H1 (cell line): ENCODE data around the gene ZNF488. TPM values are rescaled to one million over a fixed set of nuclear protein-coding genes. Genes with fewer than 3 reads are reported as not detected.

Experiments used
- CTCF ChIA-PET: fragments of 300-600 bp; sonication (Branson Sonifier 250); formaldehyde crosslinking; loops from one replicate; lab custom pipeline; 2021; ENCODE audit not compliant: partially characterized antibody; lab: Charles Lee
- POLR2A ChIA-PET: fragments of 300-600 bp; sonication (Branson Sonifier 250); formaldehyde crosslinking; loops from one replicate; lab custom pipeline; 2021; ENCODE audit warnings: inconsistent platforms; ENCODE audit not compliant: partially characterized antibody; lab: Charles Lee
- DNase-seq, 2 experiments: peaks; one replicate each; pipeline versions ENCODE4 v3.0.0 to v3.0.0-alpha.2; 2010 to 2022; ENCODE audit warnings: low spot score in 2 of 2, low read depth in 1 of 2, mixed read lengths in 1 of 2
- FAIRE-seq: peaks from 2 replicates; lab custom pipeline; 2011; peaks lifted over from hg19 to GRCh38; lab: Jason Lieb, UNC
- H2AFZ ChIP-seq: 2 replicates; pipeline ENCODE4 v1.8.1; 2012; ENCODE audit warnings: low read length, inconsistent platforms
- H2AK5ac ChIP-seq: 2 replicates; pipeline ENCODE4 v1.6.1; 2013; ENCODE audit warnings: low read depth, low read length
- H2BK120ac ChIP-seq: replicated peaks from 2 replicates; pipeline ENCODE3; 2013; ENCODE audit warnings: low read depth, low read length, inconsistent platforms
- H2BK12ac ChIP-seq: 2 replicates; pipeline ENCODE4 v1.6.1; 2013; ENCODE audit warnings: low read depth, low read length
- H2BK15ac ChIP-seq: 2 replicates; pipeline ENCODE4 v1.6.1; 2013; ENCODE audit warnings: low read length
- H2BK20ac ChIP-seq: 2 replicates; pipeline ENCODE4 v1.6.1; 2013; ENCODE audit warnings: low read length
- H2BK5ac ChIP-seq: 2 replicates; pipeline ENCODE4 v1.6.1; 2013; ENCODE audit warnings: low read depth, low read length
- H3K14ac ChIP-seq: 2 replicates; pipeline ENCODE4 v1.6.1; 2013; ENCODE audit warnings: inconsistent platforms; ENCODE audit not compliant: insufficient read length
- H3K18ac ChIP-seq: 2 replicates; pipeline ENCODE4 v1.6.1; 2013; ENCODE audit warnings: low read length; ENCODE audit errors: extremely low read depth
- H3K23ac ChIP-seq: 2 replicates; pipeline ENCODE4 v1.6.1; 2013; ENCODE audit warnings: inconsistent platforms; ENCODE audit not compliant: insufficient read length
- H3K23me2 ChIP-seq: 2 replicates; pipeline ENCODE4 v1.6.1; 2013; ENCODE audit warnings: low read depth, low read length
- H3K27ac ChIP-seq: 2 replicates; pipeline ENCODE4 v1.6.1; 2011; ENCODE audit warnings: low read depth, low read length, inconsistent platforms
- H3K27me3 ChIP-seq, 4 experiments: replicated peaks in 1 of 4; 1 replicate in 1 of 4; 2 replicates in 3 of 4; pipeline versions ENCODE4 v1.6.1 to v1.8.1; 2011 to 2013; ENCODE audit warnings: low read length in 3 of 4, mild to moderate bottlenecking in 3 of 4, inconsistent platforms in 2 of 4, mixed read lengths in 2 of 4, moderate library complexity in 1 of 4; ENCODE audit not compliant: control insufficient read depth in 3 of 4, insufficient read depth in 3 of 4; ENCODE audit errors: extremely low read depth in 1 of 4
- H3K36me3 ChIP-seq, 4 experiments: 2 replicates each; pipeline versions ENCODE4 v1.6.1 to v1.8.1; 2011 to 2013; ENCODE audit warnings: mild to moderate bottlenecking in 4 of 4, low read length in 3 of 4, moderate library complexity in 2 of 4, control low read depth in 1 of 4, inconsistent platforms in 1 of 4; ENCODE audit not compliant: insufficient read depth in 4 of 4, control insufficient read depth in 2 of 4
- H3K4ac ChIP-seq: replicated peaks from 2 replicates; pipeline ENCODE3; 2013; ENCODE audit warnings: low read length, low read depth, mixed read lengths, inconsistent platforms; ENCODE audit not compliant: insufficient read length
- H3K4me1 ChIP-seq, 4 experiments: replicated peaks in 1 of 4; 1 replicate in 1 of 4; 2 replicates in 3 of 4; pipeline versions ENCODE4 v1.6.1 to v1.8.1; 2011 to 2013; ENCODE audit warnings: low read length in 3 of 4, inconsistent platforms in 2 of 4, mixed read lengths in 1 of 4; ENCODE audit not compliant: insufficient read depth in 4 of 4, control insufficient read depth in 3 of 4
- H3K4me2 ChIP-seq, 2 experiments: 2 replicates each; pipeline versions ENCODE4 v1.6.1 to v1.8.1; 2011 to 2013; ENCODE audit warnings: low read depth in 2 of 2, low read length in 2 of 2, control low read depth in 1 of 2, inconsistent platforms in 1 of 2, mild to moderate bottlenecking in 1 of 2; ENCODE audit not compliant: insufficient read depth in 1 of 2
- H3K4me3 ChIP-seq, 4 experiments: fragments of 200-600, 300-600 bp in 1 of 4; sonication (generic), shearing (Covaris generic), sonication (Bioruptor Twin) in 1 of 4; 2 replicates each; pipeline versions ENCODE4 v1.5.1 to v1.8.1; 2011 to 2016; ENCODE audit warnings: low read length in 4 of 4, low read depth in 3 of 4, control low read depth in 2 of 4, inconsistent platforms in 2 of 4, mild to moderate bottlenecking in 2 of 4, mixed read lengths in 1 of 4, moderate library complexity in 1 of 4; ENCODE audit not compliant: insufficient read depth in 2 of 4; ENCODE audit errors: extremely low read depth in 1 of 4
- H3K56ac ChIP-seq: replicated peaks from 2 replicates; pipeline ENCODE3; 2013; ENCODE audit warnings: low read depth, mild to moderate bottlenecking, mixed read lengths, low read length, inconsistent platforms; ENCODE audit not compliant: insufficient read length
- H3K79me1 ChIP-seq: 2 replicates; pipeline ENCODE4 v1.6.1; 2013; ENCODE audit warnings: low read depth, low read length, control low read depth
- H3K79me2 ChIP-seq, 2 experiments: 2 replicates each; pipeline versions ENCODE4 v1.6.1 to v1.8.1; 2012 to 2013; ENCODE audit warnings: low read length in 2 of 2, mild to moderate bottlenecking in 2 of 2, inconsistent platforms in 1 of 2; ENCODE audit not compliant: insufficient read depth in 2 of 2, control insufficient read depth in 1 of 2
- H3K9ac ChIP-seq, 4 experiments: replicated peaks in 1 of 4; 1 replicate in 1 of 4; 2 replicates in 3 of 4; pipeline versions ENCODE4 v1.6.1 to v1.8.1; 2011 to 2013; ENCODE audit warnings: low read depth in 3 of 4, low read length in 3 of 4, control low read depth in 2 of 4, mild to moderate bottlenecking in 2 of 4, moderate library complexity in 2 of 4, inconsistent platforms in 1 of 4; ENCODE audit errors: extremely low read depth in 1 of 4
- H3K9me3 ChIP-seq, 2 experiments: 2 replicates each; pipeline versions ENCODE4 v1.6.1 to v1.8.1; 2012 to 2013; ENCODE audit warnings: mild to moderate bottlenecking in 2 of 2, moderate library complexity in 2 of 2, control low read depth in 1 of 2, inconsistent platforms in 1 of 2, low read depth in 1 of 2, low read length in 1 of 2, mixed read lengths in 1 of 2; ENCODE audit not compliant: insufficient read depth in 2 of 2
- H4K20me1 ChIP-seq, 2 experiments: replicated peaks in 1 of 2; 2 replicates each; pipeline versions ENCODE3 to v1.8.1; 2011 to 2013; ENCODE audit warnings: inconsistent platforms in 2 of 2, low read length in 2 of 2, mild to moderate bottlenecking in 1 of 2; ENCODE audit not compliant: insufficient read depth in 2 of 2, control insufficient read depth in 1 of 2
- H4K5ac ChIP-seq: 2 replicates; pipeline ENCODE4 v1.6.1; 2013; ENCODE audit warnings: low read length, low read depth, mixed read lengths, inconsistent platforms; ENCODE audit not compliant: insufficient read length
- H4K8ac ChIP-seq: 2 replicates; pipeline ENCODE4 v1.8.0; 2013; ENCODE audit warnings: mild to moderate bottlenecking, moderate library complexity, low read length, inconsistent platforms; ENCODE audit not compliant: insufficient read depth; ENCODE audit errors: extremely low read depth
- H4K91ac ChIP-seq: replicated peaks from 2 replicates; pipeline ENCODE3; 2013; ENCODE audit warnings: low read length, mixed read lengths, inconsistent platforms; ENCODE audit not compliant: insufficient read length
- ASH2L ChIP-seq: fragments of 200-600, 300-600 bp; sonication (generic); IDR thresholded peaks from one replicate; pipeline ENCODE4 v1.7.1; 2017; ENCODE audit warnings: low read length
- CHD2 ChIP-seq: IDR thresholded peaks from 2 replicates; pipeline ENCODE4 v1.6.1; 2012; ENCODE audit warnings: low read length, improper control_type of control experiment
- CREB1 ChIP-seq: IDR thresholded peaks from 2 replicates; pipeline ENCODE4 v1.6.1; 2012; ENCODE audit warnings: inconsistent platforms
- JUND ChIP-seq: IDR thresholded peaks from 2 replicates; pipeline ENCODE4 v1.6.1; 2011; ENCODE audit warnings: mild to moderate bottlenecking, improper control_type of control experiment, low read length
- POU5F1 ChIP-seq: IDR thresholded peaks from 2 replicates; pipeline ENCODE4 v1.6.1; 2011; ENCODE audit warnings: low read depth, mild to moderate bottlenecking, low read length, moderate library complexity
- SIX5 ChIP-seq: IDR thresholded peaks from 2 replicates; pipeline ENCODE4 v1.6.1; 2011; ENCODE audit warnings: mild to moderate bottlenecking, low read depth, low read length
- TBP ChIP-seq: IDR thresholded peaks from 2 replicates; pipeline ENCODE4 v1.6.1; 2011; ENCODE audit warnings: low read depth, low read length, improper control_type of control experiment
- USF2 ChIP-seq: IDR thresholded peaks from 2 replicates; pipeline ENCODE4 v1.6.1; 2011; ENCODE audit warnings: low read length, improper control_type of control experiment
- YY1 ChIP-seq: IDR thresholded peaks from 2 replicates; pipeline ENCODE4 v1.6.1; 2011; ENCODE audit warnings: low read depth, mild to moderate bottlenecking, low read length
- WGBS, 2 experiments: shearing (Covaris generic) in 1 of 2; methylation state at CpG; one replicate each; pipeline versions ENCODE4 v1.1.6 to v1.1.7; 2013 to 2015; ENCODE audit warnings: low lambda C conversion rate in 2 of 2, mixed read lengths in 2 of 2, inconsistent platforms in 1 of 2, low coverage in 1 of 2, missing lambda C conversion rate in 1 of 2; ENCODE audit not compliant: insufficient replicate concordance in 2 of 2, insufficient coverage in 1 of 2, insufficient read length in 1 of 2; ENCODE audit errors: extremely low coverage in 1 of 2, missing lambda C conversion rate in 1 of 2; 5-methylcytosine and 5-hydroxymethylcytosine counted together
- polyA plus RNA-seq, 7 experiments: library from polyadenylated mRNA; depleted of rRNA in 3 of 7; stranded (reverse) in 5 of 7; unstranded in 2 of 7; fragments of >200 nt in 5 of 7; fragments of 200-250 nt in 2 of 7; gene quantifications; 1 replicate in 5 of 7; 2 replicates in 1 of 7; 4 replicates in 1 of 7; pipeline versions ENCODE4 v1.2.1 to v1.2.3, GENCODE V29; 2011 to 2013; ENCODE audit warnings: missing spikeins in 2 of 7, mixed read lengths in 2 of 7
- total RNA-seq: library from RNA; stranded (reverse); fragmentation: NEBNext Ultra II Directional; extraction: Animal tissue kit (Norgen Biotek cat#: 25700); gene quantifications from 2 replicates; pipeline ENCODE4 v1.2.1, GENCODE V29; 2021

The ZNF488 gene
- total and polyA plus RNA-seq, 2 of the 8 experiments (the other 6 are each of a cell fraction or from before 2014, with no cell fraction given), result 7.9 to 11.4 TPM

GRCh38 chr10:47369251-47369894, 14.7 kb downstream of the ZNF488 start:
- CTCF ChIA-PET, result interaction anchor here (1.3 to 2.9 kb wide), 4 partner anchors 9 to 70 kb away, joined by 3 to 9 read pairs (median 5); no protein-coding TSS in a partner anchor
- no peaks in the 10 kb centered on the region for H3K27me3 ChIP-seq
- H2BK5ac ChIP-seq, result no peak overlapping the region
- no peak overlapping the region for H2BK12ac ChIP-seq
- H3K9me3 ChIP-seq, result no peaks in the 10 kb centered on the region
- no peak overlapping the region for H3K27ac ChIP-seq
- POLR2A ChIA-PET, result no interaction called here
- no peak overlapping the region for H3K4me2 ChIP-seq
- H3K23ac ChIP-seq, result no peak overlapping the region
- no peaks in the 10 kb centered on the region for H3K23me2 ChIP-seq
- H4K8ac ChIP-seq, result no peak overlapping the region
- H3K56ac ChIP-seq, result no peak overlapping the region
- no peak for FAIRE-seq
- H3K14ac ChIP-seq, result no peak overlapping the region
- no peak overlapping the region for H2BK20ac ChIP-seq
- H4K5ac ChIP-seq, result no peak overlapping the region
- 80% methylated on average over 9 of the region's 9 CpGs; no CpG with 5 or more reads in 1 of the 2 experiments for WGBS, 2 experiments
- peaks cover 0 to 1% of the 10 kb centered on the region in 2 experiments for H4K20me1 ChIP-seq
- H3K4me1 ChIP-seq, result peaks cover 2 to 14% (median 8%) of the 10 kb centered on the region in 4 experiments; a peak in 6 of 7 replicates
- no peaks in the 10 kb centered on the region; the same call in 1 of the 2 replicates for H3K79me1 ChIP-seq
- H3K18ac ChIP-seq, result no peak overlapping the region
- no peak overlapping the region for H4K91ac ChIP-seq
- H3K4ac ChIP-seq, result no peak overlapping the region
- no peak overlapping the region for H3K4me3 ChIP-seq
- H3K9ac ChIP-seq, result no peak overlapping the region
- no peak for DNase-seq
- no peaks in the 10 kb centered on the region for H3K79me2 ChIP-seq
- H2AFZ ChIP-seq, result no peak overlapping the region
- TF ChIP-seq YY1 (no peak), JUND (no peak), CREB1 (no peak), POU5F1 (no peak), USF2 (no peak), ASH2L (no peak), TBP (no peak), SIX5 (no peak), CHD2 (no peak)
- H2BK15ac ChIP-seq, result no peak overlapping the region
- no peak overlapping the region for H2BK120ac ChIP-seq
- no peaks in the 10 kb centered on the region for H3K36me3 ChIP-seq
- H2AK5ac ChIP-seq, result no peak overlapping the region
